PC-3 (cell line): ENCODE data around the gene HOXA10. TPM values are rescaled to one million over a fixed set of nuclear protein-coding genes. Genes with fewer than 3 reads are reported as not detected.
A peak's percentile ranks its signal among the peaks of the same experiment; 100 is the strongest.

Experiments used
- ATAC-seq: fragments of 200-7000 bp; cut with Tn5 transposase; 2 replicates; pipeline ENCODE4 v1.9.1; 2020; ENCODE audit warnings: mild to moderate bottlenecking, moderate library complexity
- BruUV-seq: library from RNA; stranded (reverse); fragments of 400-500 nt; replicated peaks from 2 replicates; lab custom pipeline; 2021; lab: Mats Ljungman, UMichigan
- CTCF ChIA-PET: fragments of 300-600 bp; sonication (Branson Sonifier 250); formaldehyde crosslinking; loops from one replicate; lab custom pipeline; 2022; ENCODE audit warnings: antibody characterized with exemption; lab: Charles Lee
- POLR2A ChIA-PET: fragments of 300-600 bp; sonication (Branson Sonifier 250); formaldehyde crosslinking; loops from one replicate; lab custom pipeline; 2022; ENCODE audit warnings: antibody characterized with exemption; ENCODE audit not compliant: unreplicated experiment; lab: Charles Lee
- DNase-seq: peaks from one replicate; pipeline ENCODE4 v3.0.0-alpha.2; 2015
- H2AFZ ChIP-seq: fragments of 300-600 bp; sonication (generic); 2 replicates; pipeline ENCODE4 v1.6.0; 2016; ENCODE audit warnings: antibody characterized with exemption, low read length
- H3F3A ChIP-seq: fragments of 300-600 bp; sonication (generic); one replicate; pipeline ENCODE4 v1.6.0; 2017; ENCODE audit warnings: antibody characterized with exemption, low read length, control low read depth, mild to moderate bottlenecking; ENCODE audit not compliant: unreplicated experiment
- H3K27ac ChIP-seq: fragments of 300-600 bp; sonication (generic); 2 replicates; pipeline ENCODE4 v1.5.1; 2016; ENCODE audit warnings: mild to moderate bottlenecking, low read length
- H3K27me3 ChIP-seq: fragments of 300-600 bp; sonication (generic); 2 replicates; pipeline ENCODE4 v1.6.1; 2016; ENCODE audit warnings: low read length, mixed read lengths
- H3K36me3 ChIP-seq: fragments of 300-600 bp; sonication (generic); 2 replicates; pipeline ENCODE4 v1.6.1; 2016; ENCODE audit warnings: low read depth, mixed run types, low read length, mixed read lengths
- H3K4me1 ChIP-seq: fragments of 300-600 bp; sonication (generic); 2 replicates; pipeline ENCODE4 v1.5.1; 2016; ENCODE audit warnings: low read length; ENCODE audit not compliant: insufficient read depth
- H3K4me2 ChIP-seq: fragments of 300-600 bp; sonication (generic); 2 replicates; pipeline ENCODE4 v1.6.0; 2016; ENCODE audit warnings: low read length
- H3K4me3 ChIP-seq: fragments of 300-600 bp; sonication (generic); 2 replicates; pipeline ENCODE4 v1.5.1; 2016; ENCODE audit warnings: mild to moderate bottlenecking, low read length, mixed read lengths
- H3K79me2 ChIP-seq: fragments of 300-600 bp; sonication (generic); 2 replicates; pipeline ENCODE4 v1.6.1; 2017; ENCODE audit warnings: low read length, mixed read lengths
- H3K9ac ChIP-seq: fragments of 300-600 bp; sonication (generic); 2 replicates; pipeline ENCODE4 v1.6.0; 2016; ENCODE audit warnings: mild to moderate bottlenecking, low read length
- H3K9me2 ChIP-seq: fragments of 300-600 bp; sonication (generic); replicated peaks from 2 replicates; pipeline ENCODE4 v1.6.1; 2016; ENCODE audit warnings: mixed run types, low read length, mixed read lengths
- H3K9me3 ChIP-seq: fragments of 300-600 bp; sonication (generic); 2 replicates; pipeline ENCODE4 v1.6.1; 2016; ENCODE audit warnings: low read length, mixed read lengths
- H4K20me1 ChIP-seq: fragments of 300-600 bp; sonication (generic); 2 replicates; pipeline ENCODE4 v1.6.1; 2016; ENCODE audit warnings: low read length, mixed read lengths
- CTCF ChIP-seq: fragments of 300-600 bp; sonication (generic); conservative IDR thresholded peaks from 2 replicates; pipeline ENCODE4 v1.5.1; 2017; ENCODE audit warnings: antibody characterized with exemption, low read depth, mild to moderate bottlenecking, low read length
- EZH2 ChIP-seq: fragments of 300-600 bp; sonication (generic); IDR thresholded peaks from one replicate; pipeline ENCODE4 v1.6.1; 2017; ENCODE audit warnings: antibody characterized with exemption, mild to moderate bottlenecking, low read length; ENCODE audit not compliant: unreplicated experiment
- EZH2phosphoT487 ChIP-seq: fragments of 300-600 bp; sonication (generic); IDR thresholded peaks from 2 replicates; pipeline ENCODE4 v1.6.1; 2018; ENCODE audit warnings: mild to moderate bottlenecking, antibody characterized with exemption, low read length, borderline replicate concordance
- intact Hi-C: fragments of 100-400 bp; cut with micrococcal nuclease; formaldehyde crosslinking; loops from 2 replicates; pipeline ENCODE4 v1.9.0; 2023
- total RNA-seq: library from RNA; depleted of rRNA; stranded (reverse); fragments of >200 nt; gene quantifications from 2 replicates; pipeline ENCODE4 v1.2.3, GENCODE V29; 2014

Gene HOXA10
- total RNA-seq, 1 experiment from 2014 or later = 46.1 TPM

- Histone ChIP-seq H4K20me1 (no peaks in the 10 kb centered on the region), H3K4me1 (peaks cover 48% of the 10 kb centered on the region), H3K9me3 (no peaks in the 10 kb centered on the region), H3K36me3 (no peaks in the 10 kb centered on the region), H2AFZ (peak overlapping the region; percentile 27; the same call in 1 of the 2 replicates), H3K4me2 (peak overlapping the region; percentile 94), H3K9me2 (no peaks in the 10 kb centered on the region), H3K4me3 (peak overlapping the region; percentile 75), H3K79me2 (peaks cover 95% of the 10 kb centered on the region), H3K27ac (peak overlapping the region; percentile 92), H3F3A (no peaks in the 10 kb centered on the region), H3K27me3 (no peaks in the 10 kb centered on the region), H3K9ac (peak overlapping the region; percentile 91)
- ChIA-PET POLR2A (interaction anchor here (0.5 to 0.9 kb wide), 6 partner anchors 9 to 718 kb away, joined by 3 to 14 read pairs (median 3); no protein-coding TSS in a partner anchor), CTCF (interaction anchor here (0.5 to 2.2 kb wide), 3 partner anchors 19 to 402 kb away, joined by 3 to 29 read pairs (median 3); partner anchors contain the start of gene HOXA11)
- ATAC-seq = no peak
- no TSS peak for BruUV-seq
- DNase-seq = peak; percentile 44
- TF ChIP-seq CTCF (no peak), EZH2 (no peak), EZH2phosphoT487 (no peak)
- intact Hi-C loops = loop anchor here (5.0 kb wide), 1 partner anchor 36 kb away; the partner anchor contains the start of gene HOXA9
These were observed 29.3 kb upstream of the HOXA10 start for GRCh38 chr7:27203365-27203953.

GRCh38 chr7:27202862-27203134 lies 28.7 kb upstream of the HOXA10 start:
- H3K9me2 ChIP-seq = no peaks in the 10 kb centered on the region
- peaks cover 95% of the 10 kb centered on the region for H3K79me2 ChIP-seq
- ChIA-PET POLR2A (interaction anchor here (0.5 to 0.9 kb wide), 4 partner anchors 18 to 719 kb away, joined by 3 to 14 read pairs (median 3); no protein-coding TSS in a partner anchor), CTCF (interaction anchor here (0.7 to 2.2 kb wide), 2 partner anchors 40 to 403 kb away, joined by 3 to 29 read pairs; no protein-coding TSS in a partner anchor)
- peak overlapping the region; percentile 75 for H3K4me3 ChIP-seq
- no TSS peak for BruUV-seq
- peak overlapping the region; percentile 91 for H3K9ac ChIP-seq
- TF ChIP-seq EZH2 (no peak), CTCF (no peak), EZH2phosphoT487 (no peak)
- H3F3A ChIP-seq = no peaks in the 10 kb centered on the region
- no peak overlapping the region for H2AFZ ChIP-seq
- H3K27ac ChIP-seq = peak overlapping the region; percentile 92
- H3K9me3 ChIP-seq = no peaks in the 10 kb centered on the region
- 0 out of 2 replicates have a peak, but pooled peaks cover 2% of the 10 kb centered on the region for H3K36me3 ChIP-seq
- ATAC-seq (no peak), DNase-seq (no peak)
- no peaks in the 10 kb centered on the region for H4K20me1 ChIP-seq
- H3K4me2 ChIP-seq = peak overlapping the region; percentile 94
- no peaks in the 10 kb centered on the region for H3K27me3 ChIP-seq
- intact Hi-C loops = loop anchor here (5.0 kb wide), 1 partner anchor 35 kb away; the partner anchor contains the start of gene HOXA9
- H3K4me1 ChIP-seq = peaks cover 41% of the 10 kb centered on the region
